ENCODE measurements around the gene MARS2. TPM values are rescaled to one million over a fixed set of nuclear protein-coding genes. Genes with fewer than 3 reads are reported as not detected.
"Not testable (repeated sequence)": the region's sequence is repeated elsewhere in the genome, so short reads cannot be mapped to it uniquely, and the experiment has no call there.

Gene MARS2
- total RNA-seq, 1 donor from 2014 or later = 6.9 TPM

- no peak for DNase-seq
Observed at GRCh38 chr2:197706839-197707207, 1.7 kb downstream of the MARS2 start.

- DNase-seq = peak; percentile 63
Observed at GRCh38 chr2:197707316-197708213, 2.4 kb downstream of the MARS2 start.

DNA sequence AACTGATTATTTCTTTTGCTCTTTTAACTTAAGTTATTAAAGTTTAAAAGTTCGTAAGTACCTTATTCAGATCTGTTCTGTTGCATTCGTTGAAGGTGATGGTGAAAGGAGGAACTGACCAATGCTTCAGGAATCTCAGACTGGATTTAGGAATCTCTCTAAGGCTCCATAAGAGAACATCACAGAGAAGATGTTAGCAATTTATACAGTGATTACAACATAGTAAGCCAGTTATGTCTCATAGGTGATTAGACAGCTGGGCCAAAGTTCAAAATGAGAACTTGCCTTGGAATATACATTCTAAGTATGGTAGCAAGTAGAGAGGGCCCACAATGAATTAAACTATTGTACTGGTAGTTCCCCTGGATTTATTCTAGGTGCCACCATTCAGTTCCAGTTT, 3.2 kb downstream of the MARS2 start:
- DNase-seq = no peak

GRCh38 chr2:197709140-197709539, 4.0 kb downstream of the MARS2 start:
- not testable (repeated sequence) for DNase-seq

GRCh38 chr2:197710424-197711042, 5.4 kb downstream of the MARS2 start:
- DNase-seq = no peak

- DNase-seq = no peak
Observed at GRCh38 chr2:197711578-197711977, 6.4 kb downstream of the MARS2 start.

- DNase-seq = no peak
Observed at GRCh38 chr2:197713271-197713670, 8.1 kb downstream of the MARS2 start.

GRCh38 chr2:197717863-197718262, 12.7 kb downstream of the MARS2 start:
- no peak for DNase-seq

GRCh38 chr2:197727011-197727410, 21.8 kb downstream of the MARS2 start:
- DNase-seq = no peak

DNA sequence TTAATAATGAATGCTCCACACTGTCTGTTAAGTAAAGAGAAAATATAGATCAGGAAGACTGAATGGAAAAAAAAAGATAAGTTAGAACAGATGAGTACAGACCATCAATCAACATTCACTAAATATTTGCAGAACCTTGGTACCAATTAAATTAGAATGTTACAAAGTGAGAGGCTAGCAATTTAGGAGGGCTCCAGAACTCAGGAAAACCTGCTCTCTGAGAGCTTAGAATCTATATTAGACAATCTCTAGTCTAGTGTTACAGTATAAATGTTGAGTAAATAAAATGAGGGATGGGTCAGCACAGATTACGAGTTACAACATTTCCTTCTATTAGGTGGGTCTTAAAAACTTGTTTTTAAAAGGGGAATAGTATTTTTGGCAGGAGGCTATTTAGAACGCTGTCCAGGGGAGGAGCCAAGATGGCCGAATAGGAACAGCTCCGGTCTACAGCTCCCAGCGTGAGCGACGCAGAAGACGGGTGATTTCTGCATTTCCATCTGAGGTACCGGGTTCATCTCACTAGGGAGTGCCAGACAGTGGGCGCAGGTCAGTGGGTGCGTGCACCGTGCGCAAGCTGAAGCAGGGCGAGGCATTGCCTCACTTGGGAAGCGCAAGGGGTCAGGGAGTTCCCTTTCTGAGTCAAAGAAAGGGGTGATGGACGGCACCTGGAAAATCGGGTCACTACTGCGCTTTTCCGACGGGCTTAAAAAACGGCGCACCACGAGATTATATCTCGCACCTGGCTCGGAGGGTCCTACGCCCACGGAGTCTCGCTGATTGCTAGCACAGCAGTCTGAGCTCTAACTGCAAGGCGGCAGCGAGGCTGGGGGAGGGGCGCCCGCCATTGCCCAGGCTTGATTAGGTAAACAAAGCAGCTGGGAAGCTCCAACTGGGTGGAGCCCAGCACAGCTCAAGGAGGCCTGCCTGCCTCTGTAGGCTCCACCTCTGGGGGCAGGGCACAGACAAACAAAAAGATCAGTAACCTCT, 23.7 kb downstream of the MARS2 start:
- not testable (repeated sequence) for DNase-seq

DNA sequence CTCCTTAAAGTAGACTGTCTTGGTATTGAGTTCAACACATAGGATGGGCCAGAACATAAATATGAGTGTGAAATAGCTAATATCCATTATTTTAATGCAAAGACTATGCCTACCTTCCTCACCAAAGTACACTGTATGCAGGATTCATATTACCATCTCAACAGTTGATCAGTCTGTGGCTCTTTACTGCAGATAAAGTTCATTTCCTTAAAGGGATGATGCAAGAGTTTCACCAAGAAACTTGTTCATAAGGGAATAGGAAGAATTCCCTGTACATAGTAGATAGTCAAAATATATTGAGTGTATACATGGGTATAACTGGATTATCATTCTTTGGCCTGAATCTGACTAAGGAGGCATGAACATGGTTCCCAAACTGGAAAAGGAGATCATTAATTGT, 35.0 kb downstream of the MARS2 start:
- no peak for DNase-seq

Other genes with a start within 250 kb of the MARS2 start
- 322 TPM for gene HSPD1, start 205.5 kb upstream of the MARS2 start, total RNA-seq
- gene HSPE1, start 205.0 kb upstream of the MARS2 start, total RNA-seq = 121 TPM
- 53.4 TPM for gene MOB4, start 189.3 kb upstream of the MARS2 start, total RNA-seq
- 20.4 TPM for gene RFTN2, start 29.8 kb upstream of the MARS2 start, total RNA-seq
- 2.8 TPM for gene BOLL, start 80.0 kb downstream of the MARS2 start, total RNA-seq
- 31.2 TPM for gene PLCL1, start 99.2 kb downstream of the MARS2 start, total RNA-seq